AG08395 (cell line): Measurements from ENCODE around the gene KRTAP2-2.
"Not testable (repeated sequence)": the region's sequence is repeated elsewhere in the genome, so short reads cannot be mapped to it uniquely, and the experiment has no call there.

Experiments used
- DNase-seq: peaks from one replicate; pipeline ENCODE4 v3.0.0; 2012; ENCODE audit warnings: mixed read lengths, low spot score

Gene KRTAP2-2

DNA sequence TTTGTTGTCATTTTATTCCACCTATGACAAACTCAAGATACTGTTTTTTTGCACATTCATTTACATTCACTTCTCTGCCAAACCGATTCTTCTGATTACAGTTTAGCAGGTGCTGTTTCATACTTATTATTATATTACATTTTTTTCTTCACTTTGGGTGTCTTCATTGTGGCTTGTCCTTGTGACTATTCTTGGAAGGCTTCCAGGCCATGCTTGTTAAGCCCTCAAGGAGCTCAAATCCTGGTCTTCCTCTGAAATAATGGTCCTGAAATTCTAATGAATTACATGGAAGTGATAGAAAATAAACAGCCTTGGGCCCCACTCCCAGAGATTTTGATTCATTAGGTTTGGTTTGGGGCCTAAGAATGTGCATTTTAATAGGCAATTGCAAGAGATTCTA, 9.3 kb upstream of the KRTAP2-2 start:
- no peak for DNase-seq

DNA sequence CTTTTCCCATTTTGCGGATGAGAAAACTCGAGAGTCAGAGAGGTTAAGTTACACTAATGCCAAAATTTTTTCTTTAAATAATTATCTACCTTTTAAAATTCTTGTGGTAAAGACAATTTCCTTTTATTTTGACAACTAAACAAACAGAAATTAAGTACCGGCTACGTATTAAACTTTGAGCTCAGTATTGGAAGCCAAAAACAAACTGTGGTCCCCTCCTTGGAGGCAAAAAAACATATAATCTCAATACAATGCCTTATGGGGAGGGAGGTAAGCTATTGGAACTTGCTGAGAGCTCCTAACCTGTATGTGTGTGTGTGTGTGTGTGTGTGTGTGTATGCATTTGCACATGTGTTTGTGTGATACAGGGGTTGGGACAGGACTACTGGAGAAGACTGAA, 8.4 kb upstream of the KRTAP2-2 start:
- no peak for DNase-seq

DNA sequence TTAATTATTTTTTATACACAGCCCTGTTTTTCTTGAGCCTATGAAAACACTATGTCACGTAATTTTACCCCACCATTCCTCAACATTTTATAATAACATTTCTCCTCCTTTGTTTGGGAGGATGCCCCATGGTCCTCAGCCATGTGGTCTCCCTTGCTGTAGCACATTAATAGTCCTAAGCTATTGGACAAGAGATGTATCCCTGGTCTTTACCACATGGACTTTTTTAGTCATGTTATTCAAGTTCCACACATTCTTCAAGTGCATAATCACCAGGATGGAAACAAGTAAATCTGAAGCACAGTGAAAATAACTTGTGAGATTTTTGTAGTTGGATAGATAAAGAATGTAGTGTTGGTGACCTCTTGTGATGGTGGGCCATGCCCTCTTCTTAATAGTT, 6.9 kb upstream of the KRTAP2-2 start:
- peak; percentile 81 for DNase-seq

DNA sequence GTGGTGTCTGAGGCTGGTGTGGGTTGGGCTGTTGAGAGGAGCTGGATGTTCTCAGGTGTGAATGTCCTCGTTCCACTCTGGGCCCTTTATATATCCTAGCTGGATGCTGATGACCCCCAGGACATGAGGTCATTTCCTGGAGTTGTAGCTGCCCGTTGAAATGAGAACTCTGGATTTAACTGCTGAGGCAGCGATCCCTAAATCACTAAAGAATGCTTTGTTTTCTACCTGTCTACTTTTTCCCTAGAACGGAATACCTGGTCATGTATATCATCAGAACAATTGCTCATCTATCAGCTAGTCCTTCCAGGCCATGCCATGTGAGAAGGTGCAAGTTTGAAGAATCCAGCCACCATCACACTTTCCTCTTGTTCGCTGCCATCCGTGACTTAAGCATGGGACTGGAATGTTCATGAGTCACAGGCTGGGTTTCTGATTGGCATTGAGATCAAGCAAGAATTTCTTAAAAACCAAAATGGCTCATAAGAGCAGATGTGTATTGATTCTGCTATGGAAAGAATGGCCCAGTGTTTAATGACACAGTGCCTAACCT, 5.1 kb upstream of the KRTAP2-2 start, which contains the start of gene KRTAP2-3:
KRTAP2-3 (minus strand) TSS at position 63 of the 553 bp plus-strand sequence. CDS start 64 bp downstream, outside the sequence.
- peak; percentile 75 for DNase-seq

DNA sequence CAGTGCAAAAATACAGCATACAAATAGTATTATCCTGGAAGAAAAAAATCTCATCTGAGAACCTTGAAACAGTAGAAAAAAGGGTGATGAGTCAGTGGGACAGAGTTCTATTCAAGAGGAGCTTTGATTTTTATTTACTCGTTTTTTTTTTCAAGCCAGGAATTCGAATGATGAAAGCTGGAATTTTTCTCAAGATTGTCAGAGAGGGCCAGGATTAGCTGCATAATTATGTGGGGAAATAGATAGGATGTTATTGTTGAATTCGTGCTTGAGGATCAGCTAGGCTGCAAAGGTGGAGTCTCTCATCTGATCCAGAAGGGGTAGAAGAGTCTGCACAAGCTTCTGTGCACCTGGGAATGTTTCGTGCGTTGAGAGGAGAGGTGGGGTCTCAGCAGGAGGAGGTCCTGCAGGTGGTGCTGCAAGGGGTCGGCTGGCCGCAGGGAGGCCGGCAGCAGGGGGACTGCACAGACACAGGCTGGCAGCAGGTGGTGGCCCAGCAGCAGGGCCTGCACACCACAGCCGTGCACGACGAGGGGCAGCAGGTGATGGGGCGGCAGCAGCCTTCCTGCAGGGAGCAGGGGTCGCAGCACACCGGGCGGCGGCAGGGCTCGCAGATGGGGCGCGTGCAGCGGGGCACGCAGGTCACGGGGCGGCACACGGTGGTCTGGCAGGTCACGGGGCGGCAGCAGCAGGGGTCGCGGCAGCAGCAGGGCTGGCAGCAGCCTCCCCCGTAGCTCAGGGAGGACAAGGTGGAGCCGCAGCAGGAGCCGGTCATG, 4.4 kb upstream of the KRTAP2-2 start:
- peak; percentile 68 for DNase-seq

DNA sequence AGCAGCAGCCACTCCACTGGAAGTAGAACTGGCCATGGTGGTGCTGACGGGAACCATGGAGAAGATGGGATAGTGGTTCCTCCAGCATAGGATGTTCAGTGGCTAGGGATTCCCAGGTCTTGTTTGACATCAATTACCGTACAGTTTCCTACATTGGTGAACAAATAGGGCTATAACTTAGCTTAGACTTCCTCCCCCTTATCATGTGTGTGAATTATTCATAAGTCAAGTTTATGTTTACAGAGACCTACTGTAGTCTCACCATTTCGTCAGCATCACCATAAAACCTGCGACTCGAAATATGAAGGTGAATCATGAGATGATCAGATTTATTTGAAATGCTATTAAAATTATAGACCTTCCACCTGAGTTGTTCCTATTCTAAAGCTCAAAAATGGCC, 3.7 kb upstream of the KRTAP2-2 start:
- DNase-seq, result no peak

DNA sequence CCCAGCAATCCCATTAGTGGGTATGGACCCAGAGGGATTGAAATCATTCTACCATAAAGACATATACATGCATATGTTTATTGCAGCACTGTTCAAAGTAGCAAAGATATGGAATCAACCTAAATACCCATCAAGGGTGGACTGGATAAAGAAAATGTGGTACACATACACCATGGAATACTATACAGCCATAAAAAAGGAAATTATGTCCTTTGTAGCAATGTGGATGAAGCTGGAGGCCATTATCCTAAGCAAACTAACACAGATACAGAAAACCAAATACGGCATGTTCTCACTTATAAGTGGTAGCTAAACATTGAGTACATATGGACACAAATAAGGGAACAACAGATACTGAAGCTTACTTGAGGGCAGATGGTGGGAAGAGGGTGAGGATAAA, 2.5 kb upstream of the KRTAP2-2 start:
- DNase-seq, result no peak

DNA sequence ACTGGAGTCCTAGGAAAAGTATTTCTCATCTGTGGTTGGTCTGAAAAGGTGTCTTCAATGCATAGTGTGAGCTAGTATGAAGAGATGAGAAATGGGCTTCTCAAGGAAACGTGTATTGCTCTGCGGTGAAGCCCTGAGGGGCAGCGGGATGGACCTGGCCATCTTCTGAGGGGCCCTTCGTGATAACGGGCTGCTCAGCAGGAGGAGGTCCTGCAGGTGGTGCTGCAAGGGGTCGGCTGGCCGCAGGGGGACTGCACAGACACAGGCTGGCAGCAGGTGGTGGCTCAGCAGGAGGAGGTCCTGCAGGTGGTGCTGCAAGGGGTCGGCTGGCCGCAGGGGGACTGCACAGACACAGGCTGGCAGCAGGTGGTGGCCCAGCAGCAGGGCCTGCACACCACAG, 474 bp downstream of the KRTAP2-2 start:
- DNase-seq, result not testable (repeated sequence)

DNA sequence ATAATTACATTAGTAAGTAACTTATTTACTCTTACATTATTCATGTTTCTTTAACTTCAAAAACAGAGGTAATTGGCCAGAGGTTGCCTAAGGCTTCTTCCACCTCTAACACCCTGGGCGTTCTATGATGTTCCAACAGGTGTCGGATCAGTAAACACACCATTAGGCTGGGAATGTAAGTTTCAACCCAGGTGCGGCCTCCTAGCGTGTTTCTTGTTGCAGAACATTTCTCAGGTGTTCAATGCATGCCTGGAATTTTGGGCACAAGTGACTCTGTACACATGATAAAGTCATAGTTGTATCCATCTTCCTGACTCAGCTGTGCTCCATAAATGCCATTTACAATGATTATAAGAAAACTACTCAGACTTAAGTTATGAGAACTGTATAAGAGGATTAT, 1.0 kb downstream of the KRTAP2-2 start:
- no peak for DNase-seq

DNA sequence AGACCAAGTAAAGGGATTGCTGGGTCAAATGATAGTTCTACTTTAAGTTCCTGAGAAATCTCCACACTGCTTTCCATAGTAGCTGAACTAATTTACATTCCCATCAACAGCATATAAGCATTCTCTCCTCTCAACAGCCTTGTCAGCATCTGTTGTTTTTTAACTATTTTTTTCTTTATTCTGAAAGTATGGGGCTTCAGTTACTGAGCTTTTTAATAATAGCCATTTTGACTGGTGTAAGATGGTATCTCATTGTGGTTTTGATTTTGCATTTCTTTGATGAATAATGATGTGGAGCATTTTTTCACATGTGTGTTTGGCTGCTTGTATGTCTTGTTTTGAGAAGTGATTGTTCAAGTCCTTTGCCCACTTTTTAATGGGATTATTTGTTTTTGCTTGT, 2.5 kb downstream of the KRTAP2-2 start:
- DNase-seq, result no peak

DNA sequence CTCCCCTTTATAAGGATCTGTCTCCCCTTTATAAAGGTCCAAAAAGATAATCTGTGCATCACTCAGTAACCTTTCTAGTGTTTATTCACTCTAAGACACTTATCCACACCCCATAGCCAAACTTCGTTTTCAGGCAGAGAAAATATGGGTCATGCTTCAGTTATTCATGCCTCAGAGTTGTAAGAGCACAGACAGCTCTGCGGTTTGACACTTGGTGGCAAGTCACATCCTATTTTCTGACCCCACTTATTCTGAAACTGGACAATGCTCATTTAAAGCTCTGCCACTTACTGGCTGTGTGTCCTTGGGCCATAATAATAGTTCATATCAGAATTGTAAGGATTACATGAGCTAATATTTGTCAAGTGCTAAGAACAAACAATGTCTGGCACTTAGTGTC, 5.9 kb downstream of the KRTAP2-2 start:
- peak; percentile 69 for DNase-seq

DNA sequence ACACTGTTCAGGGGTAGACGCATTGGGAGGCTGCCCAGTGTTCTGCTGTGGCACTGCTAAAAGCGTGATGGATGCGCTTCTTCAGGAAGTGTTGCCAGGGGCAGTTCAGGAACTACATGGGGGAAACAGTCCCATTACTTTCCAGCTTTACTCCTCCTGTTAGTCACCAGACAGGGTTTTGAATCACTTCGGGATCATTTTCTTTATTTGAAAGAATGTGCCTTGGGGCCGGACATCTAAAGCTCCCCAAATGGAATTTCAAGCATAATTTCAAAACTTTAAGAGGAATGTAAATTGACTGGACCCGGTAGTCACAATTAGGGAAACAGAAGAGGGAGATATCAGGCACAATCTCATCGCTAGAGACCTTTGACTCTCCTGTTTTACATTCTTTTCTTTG, 6.6 kb downstream of the KRTAP2-2 start:
- DNase-seq, result peak; percentile 74

DNA sequence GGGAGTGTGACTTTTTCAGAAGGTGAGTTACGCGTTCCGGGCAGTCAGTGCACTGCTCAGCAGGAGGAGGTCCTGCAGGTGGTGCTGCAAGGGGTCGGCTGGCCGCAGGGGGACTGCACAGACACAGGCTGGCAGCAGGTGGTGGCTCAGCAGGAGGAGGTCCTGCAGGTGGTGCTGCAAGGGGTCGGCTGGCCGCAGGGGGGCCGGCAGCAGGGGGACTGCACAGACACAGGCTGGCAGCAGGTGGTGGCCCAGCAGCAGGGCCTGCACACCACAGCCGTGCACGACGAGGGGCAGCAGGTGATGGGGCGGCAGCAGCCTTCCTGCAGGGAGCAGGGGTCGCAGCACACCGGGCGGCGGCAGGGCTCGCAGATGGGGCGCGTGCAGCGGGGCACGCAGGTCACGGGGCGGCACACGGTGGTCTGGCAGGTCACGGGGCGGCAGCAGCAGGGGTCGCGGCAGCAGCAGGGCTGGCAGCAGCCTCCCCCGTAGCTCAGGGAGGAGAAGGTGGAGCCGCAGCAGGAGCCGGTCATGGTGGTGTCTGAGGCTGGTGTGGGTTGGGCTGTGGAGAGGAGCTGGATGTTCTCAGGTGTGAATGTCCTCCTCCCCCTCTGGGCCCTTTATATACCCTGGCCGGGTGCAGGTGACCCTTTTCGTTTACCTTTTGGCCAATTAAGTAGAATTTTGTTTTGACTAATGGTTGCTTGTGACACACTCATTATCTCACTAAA, 8.1 kb downstream of the KRTAP2-2 start, which contains the start of gene KRTAP2-1:
KRTAP2-1 (minus strand) TSS at position 582 of the 731 bp plus-strand sequence; CDS start at position 533, 49 bp downstream.
- not testable (repeated sequence) for DNase-seq

DNA sequence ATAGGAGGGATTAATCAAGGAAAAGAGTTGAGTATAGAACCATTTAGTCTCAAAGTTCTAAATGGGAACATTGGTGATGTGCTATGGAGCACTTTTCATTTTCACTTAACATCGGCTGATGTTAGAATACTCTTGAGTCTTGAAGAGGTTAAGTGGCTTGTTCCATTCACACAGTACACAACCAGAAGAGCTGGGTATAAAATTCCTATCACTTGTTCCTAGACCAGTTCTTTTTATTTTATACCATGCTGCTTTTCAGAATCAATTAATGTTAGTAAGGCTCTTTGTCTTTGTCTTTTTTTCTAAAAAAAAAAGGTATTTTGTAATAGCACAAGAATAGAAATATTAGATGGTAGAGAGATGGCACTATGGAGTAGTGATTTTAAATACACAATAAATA, 12.1 kb downstream of the KRTAP2-2 start:
- no peak for DNase-seq

DNA sequence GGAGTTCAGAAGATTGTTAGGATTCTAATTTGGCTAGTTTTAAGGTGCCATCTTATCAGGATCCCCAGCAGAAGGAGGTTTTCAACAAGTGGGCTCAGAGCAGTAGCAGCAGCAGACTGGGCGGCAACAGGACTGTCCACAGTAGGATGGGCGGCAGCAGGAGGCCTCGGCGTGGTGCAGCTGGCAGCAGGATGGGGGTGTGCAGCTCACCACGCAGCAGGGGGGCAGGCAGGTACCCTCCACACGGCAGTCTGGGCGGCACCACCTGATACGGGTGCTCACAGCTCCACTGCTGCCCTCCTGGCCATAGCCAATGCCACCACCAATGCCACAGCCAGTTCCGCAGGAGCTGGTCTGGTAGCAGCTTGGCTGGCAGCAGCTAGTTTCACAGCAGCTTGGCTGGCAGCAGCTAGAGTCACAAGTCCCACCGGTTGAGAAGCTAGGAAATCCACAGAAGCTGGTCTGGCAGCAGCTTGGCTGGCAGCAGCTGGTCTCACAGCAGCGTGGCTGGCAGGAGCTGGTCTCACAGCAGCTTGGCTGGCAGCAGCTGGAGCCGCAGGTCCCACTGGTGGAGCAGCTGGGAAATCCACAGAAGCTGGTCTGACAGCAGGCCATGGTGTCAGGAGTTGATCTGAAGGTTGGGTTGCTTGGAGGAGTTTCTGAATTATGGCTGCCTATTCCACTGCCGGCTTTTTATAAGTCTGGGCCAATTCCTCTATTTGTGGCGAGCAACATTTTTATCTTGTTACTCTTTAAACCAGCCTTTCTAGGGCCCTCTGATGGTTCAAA, 14.1 kb downstream of the KRTAP2-2 start, which contains the start of gene KRTAP1-1:
KRTAP1-1 (minus strand) TSS at position 668 of the 789 bp plus-strand sequence; CDS start at position 615, 53 bp downstream.
- peak; percentile 48 for DNase-seq

DNA sequence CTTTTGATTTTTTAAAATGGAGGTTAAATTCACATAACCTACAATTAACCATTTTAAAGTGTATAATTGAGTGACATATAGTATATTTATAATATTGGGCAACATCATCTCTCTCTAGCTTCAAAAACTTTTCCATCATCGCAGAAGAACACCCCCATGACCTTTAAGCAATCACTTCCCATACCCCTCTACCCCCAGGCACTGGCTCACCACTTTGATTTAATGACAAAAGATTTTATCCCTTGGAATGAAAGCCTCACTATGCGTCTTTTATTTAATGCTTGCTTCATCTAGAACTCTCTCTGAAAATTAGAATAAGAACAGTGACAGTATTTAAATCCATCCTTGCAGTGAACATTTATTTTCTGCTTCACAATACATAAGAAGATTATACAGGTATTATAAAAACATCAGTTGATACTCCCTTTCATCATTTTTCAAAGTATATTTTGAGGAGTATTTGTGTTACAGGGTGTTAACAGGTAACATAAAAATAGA, 17.1 kb downstream of the KRTAP2-2 start:
- DNase-seq, result no peak

DNA sequence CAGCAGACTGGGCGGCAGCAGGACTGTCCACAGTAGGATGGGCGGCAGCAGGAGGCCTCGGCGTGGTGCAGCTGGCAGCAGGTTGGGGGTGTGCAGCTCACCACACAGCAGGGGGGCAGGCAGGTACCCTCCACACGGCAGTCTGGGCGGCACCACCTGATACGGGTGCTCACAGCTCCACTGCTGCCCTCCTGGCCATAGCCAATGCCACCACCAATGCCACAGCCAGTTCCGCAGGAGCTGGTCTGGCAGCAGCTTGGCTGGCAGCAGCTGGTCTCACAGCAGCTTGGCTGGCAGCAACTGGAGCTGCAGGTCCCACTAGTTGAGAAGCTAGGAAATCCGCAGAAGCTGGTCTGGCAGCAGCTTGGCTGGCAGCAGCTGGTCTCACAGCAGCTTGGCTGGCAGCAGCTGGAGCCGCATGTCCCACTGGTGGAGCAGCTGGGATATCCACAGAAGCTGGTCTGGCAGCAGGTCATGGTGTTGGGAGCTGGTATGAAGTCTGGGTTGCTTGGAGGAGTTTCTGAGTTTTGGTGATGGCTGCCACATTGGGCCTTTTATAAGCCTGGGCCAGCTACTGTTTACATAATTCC, 20.6 kb downstream of the KRTAP2-2 start, which contains the start of gene KRTAP1-3:
KRTAP1-3 (minus strand) TSS at position 529 of the 590 bp plus-strand sequence; CDS start at position 476, 53 bp downstream.
- DNase-seq, result not testable (repeated sequence)

DNA sequence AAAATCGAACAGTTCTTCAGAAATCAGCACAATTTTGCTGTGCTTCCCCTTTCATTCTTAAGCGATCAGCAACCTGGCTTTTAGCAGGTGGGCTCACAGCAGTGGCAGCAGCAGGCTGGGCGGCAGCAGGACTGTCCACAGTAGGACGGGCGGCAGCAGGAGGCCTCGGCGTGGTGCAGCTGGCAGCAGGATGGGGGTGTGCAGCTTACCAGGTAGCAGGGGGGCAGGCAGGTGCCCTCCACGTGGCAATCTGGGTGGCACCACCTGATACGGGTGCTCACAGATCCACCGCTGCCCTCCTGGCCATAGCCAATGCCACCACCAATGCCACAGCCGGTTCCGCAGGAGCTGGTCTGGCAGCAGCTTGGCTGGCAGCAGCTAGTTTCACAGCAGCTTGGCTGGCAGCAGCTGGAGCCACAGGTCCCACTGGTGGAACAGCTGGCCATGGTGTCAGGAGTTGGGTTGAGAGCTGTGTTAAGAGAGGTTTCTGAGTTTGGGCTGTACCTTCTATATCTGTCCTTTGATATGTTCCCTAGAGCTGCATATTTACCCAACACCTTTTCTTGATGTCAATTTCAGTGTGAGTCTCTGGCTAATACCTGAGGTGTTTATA, 25.3 kb downstream of the KRTAP2-2 start, which contains the start of gene KRTAP1-4:
KRTAP1-4 (minus strand) TSS at position 563 of the 613 bp plus-strand sequence; CDS start at position 446, 117 bp downstream.
- no peak for DNase-seq

DNA sequence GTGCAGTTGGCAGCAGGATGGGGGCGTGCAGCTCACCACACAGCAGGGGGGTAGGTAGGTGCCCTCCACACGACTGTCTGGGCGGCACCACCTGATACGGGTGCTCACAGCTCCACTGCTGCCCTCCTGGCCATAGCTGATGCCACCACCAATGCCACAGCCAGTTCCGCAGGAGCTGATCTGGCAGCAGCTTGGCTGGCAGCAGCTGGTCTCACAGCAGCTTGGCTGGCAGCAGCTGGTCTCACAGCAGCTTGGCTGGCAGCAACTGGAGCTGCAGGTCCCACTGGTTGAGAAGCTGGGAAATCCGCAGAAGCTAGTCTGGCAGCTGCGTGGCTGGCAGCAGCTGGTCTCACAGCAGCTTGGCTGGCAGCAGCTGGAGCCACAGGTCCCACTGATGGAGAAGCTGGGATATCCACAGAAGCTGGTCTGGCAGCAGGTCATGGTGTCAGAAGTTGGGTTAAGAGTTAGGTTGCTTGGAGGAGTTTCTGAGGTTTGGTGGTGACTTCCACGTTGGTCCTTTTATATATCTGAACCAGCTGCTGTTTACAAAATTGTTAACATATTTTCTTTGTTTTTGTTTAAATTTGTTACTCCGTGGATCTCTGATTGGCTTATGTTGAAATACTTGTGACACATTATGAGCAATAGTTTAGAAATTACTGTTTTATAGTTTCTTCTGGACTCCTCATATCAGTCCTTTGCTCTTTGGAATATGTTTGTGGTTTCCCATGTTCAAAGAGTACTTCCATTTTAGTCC, 28.1 kb downstream of the KRTAP2-2 start, which contains the start of gene KRTAP1-5:
KRTAP1-5 (minus strand) TSS at position 494 of the 757 bp plus-strand sequence; CDS start at position 441, 53 bp downstream.
- DNase-seq, result peak; percentile 74

DNA sequence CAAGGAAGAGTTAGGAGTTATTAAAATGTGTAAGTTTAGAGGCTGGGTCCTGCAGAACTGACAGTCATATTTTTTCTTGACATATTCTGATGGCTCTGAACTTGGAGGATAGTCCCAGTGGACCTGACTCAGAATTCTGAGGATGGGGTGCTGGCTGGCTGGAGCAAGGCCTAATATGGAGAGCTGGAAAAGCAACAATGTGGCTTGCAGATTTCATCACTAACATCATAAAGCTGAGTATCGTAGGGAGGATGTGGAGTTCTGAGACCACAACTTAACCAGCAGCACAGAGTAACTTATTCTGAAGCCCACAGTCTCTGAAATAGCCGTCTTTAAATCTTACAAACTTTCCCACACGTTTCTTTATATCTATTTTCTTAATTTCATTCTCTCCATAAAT, 30.3 kb downstream of the KRTAP2-2 start:
- no peak for DNase-seq
